ENCODE data around the gene WDR13. TPM values are rescaled to one million over a fixed set of nuclear protein-coding genes. Genes with fewer than 3 reads are reported as not detected.

WDR13 gene
- total RNA-seq: 100 to 1,000 TPM in 3 of 4 donors, 10 to 100 TPM in 1; 71.9 to 119 (median 105) TPM

DNA sequence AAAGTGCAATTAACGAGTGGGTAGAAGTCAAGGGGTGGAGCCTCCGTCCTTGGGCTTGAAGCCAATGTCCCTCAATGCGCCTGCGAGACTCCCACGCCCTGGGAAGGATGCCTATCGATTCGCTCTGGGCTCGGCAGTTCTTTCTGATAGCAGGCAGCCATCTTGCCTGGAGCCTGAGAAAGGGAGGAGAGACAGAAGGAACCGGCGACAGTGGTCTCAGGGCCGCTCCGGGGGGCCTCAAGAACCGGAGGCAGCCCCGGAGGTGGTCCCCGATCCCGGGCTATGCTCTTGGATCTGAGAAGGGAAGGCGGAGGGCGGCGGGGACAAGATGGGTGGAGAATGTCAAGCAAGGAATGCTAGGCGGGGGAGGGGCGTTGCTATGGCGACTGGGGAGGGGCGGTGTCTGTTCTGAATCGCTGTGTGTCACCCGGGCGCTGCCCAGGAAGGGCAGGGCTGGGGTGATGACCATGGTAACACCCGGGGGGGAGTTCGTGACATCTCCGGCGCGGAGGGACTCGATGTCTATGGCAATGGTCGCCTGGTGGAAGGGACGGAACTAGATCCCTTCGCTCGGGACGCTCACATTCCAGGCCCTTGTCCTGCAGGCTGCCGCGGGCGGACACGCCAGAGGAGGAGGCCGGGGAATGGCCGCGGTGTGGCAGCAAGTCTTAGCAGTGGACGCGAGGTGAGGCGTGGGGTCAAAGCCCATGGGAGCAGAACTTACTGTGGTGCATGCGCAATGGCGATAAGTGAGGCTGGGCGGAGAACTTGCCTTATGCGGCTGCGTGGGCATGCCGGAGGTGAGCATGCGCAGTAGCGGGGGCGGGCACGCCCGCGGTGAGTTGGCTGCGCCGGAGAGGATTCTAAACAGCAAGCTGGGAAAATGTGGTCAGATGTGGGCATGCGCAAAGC lies at the start of gene WDR13:
WDR13 (plus strand) TSS at position 140 of the 912 bp plus-strand sequence; CDS start at position 645, 505 bp downstream.
- TF ChIP-seq, protein P1, sequence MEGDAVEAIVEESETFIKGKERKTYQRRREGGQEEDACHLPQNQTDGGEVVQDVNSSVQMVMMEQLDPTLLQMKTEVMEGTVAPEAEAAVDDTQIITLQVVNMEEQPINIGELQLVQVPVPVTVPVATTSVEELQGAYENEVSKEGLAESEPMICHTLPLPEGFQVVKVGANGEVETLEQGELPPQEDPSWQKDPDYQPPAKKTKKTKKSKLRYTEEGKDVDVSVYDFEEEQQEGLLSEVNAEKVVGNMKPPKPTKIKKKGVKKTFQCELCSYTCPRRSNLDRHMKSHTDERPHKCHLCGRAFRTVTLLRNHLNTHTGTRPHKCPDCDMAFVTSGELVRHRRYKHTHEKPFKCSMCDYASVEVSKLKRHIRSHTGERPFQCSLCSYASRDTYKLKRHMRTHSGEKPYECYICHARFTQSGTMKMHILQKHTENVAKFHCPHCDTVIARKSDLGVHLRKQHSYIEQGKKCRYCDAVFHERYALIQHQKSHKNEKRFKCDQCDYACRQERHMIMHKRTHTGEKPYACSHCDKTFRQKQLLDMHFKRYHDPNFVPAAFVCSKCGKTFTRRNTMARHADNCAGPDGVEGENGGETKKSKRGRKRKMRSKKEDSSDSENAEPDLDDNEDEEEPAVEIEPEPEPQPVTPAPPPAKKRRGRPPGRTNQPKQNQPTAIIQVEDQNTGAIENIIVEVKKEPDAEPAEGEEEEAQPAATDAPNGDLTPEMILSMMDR (IDR thresholded peaks at IDR 0.05; ENCODE audit: low read depth): no peak

DNA sequence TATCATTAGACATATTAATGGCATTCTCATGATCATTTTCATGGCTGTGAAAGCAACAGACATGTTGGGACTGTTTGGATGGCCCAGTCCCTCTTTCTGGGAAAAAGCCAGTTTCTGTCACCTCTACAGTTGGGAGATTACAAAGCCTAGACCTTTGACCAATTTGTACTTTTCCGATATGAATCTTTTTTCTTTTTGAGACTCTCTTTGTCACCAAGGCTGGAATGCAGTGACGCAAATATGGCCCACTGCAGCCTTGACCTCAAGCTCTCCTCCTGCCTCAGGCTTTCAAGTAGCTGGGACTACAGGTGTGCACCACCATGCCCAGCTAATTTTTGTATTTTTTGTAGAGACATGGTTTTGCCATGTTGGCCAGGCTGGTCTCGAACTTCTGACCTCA lies 48.4 kb upstream of the WDR13 start:
- TF ChIP-seq, protein P1 (IDR thresholded peaks at IDR 0.05; ENCODE audit: low read depth): no peak

DNA sequence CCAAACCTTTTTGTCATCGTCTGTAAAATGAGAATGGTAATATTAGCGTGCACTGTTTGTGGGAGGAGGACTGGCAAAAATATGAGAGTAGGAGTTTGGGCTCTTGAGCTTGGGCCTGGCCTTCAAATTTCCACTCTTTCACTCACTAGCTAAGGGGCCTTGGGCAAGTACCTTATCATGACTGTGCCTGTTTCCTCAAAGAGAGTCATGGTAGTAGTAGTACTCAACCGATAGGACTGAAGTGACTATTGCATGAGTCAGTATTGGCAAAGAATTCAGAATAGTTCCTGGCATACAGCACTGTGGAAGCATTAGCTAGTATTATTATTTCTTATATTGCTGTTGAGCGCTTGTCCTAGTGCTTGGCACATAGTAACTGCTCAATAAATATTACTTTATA lies 39.0 kb upstream of the WDR13 start:
- TF ChIP-seq, protein P1 (IDR thresholded peaks at IDR 0.05; ENCODE audit: low read depth): no peak

DNA sequence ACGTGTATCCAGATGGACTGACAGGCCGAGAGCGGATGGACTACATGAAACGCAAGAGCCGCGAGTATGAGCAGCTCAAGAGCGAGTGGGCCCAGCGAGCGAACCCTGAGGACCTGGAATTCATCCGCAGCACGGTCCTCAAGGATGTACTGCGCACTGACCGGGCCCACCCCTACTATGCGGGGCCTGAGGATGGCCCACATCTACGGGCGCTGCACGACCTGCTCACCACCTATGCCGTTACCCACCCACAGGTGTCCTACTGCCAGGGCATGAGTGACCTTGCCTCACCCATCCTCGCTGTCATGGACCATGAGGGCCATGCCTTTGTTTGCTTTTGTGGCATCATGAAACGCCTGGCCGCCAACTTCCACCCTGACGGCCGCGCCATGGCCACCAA lies 37.7 kb upstream of the WDR13 start:
- TF ChIP-seq, protein P1 (IDR thresholded peaks at IDR 0.05; ENCODE audit: low read depth): no peak

DNA sequence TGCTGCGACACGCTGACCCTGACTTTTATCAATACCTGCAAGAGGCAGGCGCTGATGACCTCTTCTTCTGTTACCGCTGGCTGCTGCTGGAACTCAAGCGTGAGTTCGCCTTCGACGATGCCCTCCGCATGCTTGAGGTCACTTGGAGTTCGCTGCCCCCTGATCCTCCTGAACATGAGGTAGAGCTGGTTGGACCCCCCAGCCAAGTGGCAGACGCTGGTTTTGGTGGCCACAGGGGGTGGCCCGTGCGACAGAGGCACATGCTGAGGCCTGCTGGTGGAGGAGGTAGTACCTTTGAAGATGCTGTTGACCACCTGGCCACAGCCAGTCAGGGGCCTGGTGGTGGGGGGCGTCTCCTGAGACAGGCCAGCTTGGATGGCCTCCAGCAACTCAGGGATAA lies 37.2 kb upstream of the WDR13 start:
- TF ChIP-seq, protein P1 (IDR thresholded peaks at IDR 0.05; ENCODE audit: low read depth): no peak

DNA sequence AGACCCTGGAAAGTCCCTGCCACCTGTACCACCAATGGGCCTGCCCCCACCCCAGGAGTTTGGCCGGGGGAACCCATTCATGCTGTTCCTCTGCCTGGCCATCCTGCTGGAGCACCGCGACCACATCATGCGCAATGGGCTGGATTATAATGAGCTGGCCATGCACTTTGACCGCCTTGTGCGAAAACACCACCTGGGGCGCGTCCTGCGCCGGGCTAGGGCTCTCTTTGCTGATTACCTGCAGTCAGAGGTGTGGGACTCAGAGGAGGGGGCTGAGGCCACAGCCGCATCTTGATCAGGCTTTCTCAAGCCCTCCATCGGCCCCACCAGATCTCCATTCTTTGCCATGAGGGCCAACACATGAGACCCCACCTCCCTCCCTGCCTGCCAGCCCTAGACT lies 36.6 kb upstream of the WDR13 start:
- TF ChIP-seq, protein P1 (IDR thresholded peaks at IDR 0.05; ENCODE audit: low read depth): no peak

DNA sequence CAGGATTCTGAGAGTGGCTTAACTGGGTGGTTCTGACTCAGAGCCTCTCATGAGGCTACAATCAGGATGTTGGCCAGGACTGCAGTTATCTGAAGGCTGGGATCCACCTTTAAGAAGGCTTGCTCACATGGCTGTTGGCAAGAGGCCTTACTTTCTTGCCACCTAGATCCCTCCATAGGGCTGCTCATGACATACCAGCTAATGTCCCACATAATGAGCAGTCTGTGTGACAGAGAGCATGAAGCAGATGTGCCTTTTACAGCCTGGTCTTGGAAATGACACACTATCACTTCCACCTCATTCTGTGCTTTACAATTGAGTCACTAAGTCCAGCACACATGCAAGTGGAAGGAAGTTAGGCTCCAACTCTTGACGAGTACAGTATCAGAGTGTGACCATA lies 27.3 kb upstream of the WDR13 start:
- TF ChIP-seq, protein P1 (IDR thresholded peaks at IDR 0.05; ENCODE audit: low read depth): no peak
